Common myeloid progenitor, CD34-positive (primary cell): ENCODE data around the gene CBX4.

Source experiments
- CTCF ChIA-PET: fragments of 350-600 bp; sonication (Branson Sonifier 250); formaldehyde crosslinking; loops from one replicate; lab custom pipeline; 2021; ENCODE audit warnings: antibody characterized with exemption; lab: Charles Lee
- POLR2A ChIA-PET: fragments of 350-600 bp; sonication (Branson Sonifier 250); formaldehyde crosslinking; loops from one replicate; lab custom pipeline; 2021; ENCODE audit warnings: antibody characterized with exemption; lab: Charles Lee
- DNase-seq, 3 donors: peaks; one replicate each; pipeline versions ENCODE4 v3.0.0 to v3.0.0-alpha.2; 2013
- H3K27ac ChIP-seq, 2 experiments: 1 replicate in 1 of 2; 2 replicates in 1 of 2; pipeline ENCODE4 v1.7.0; 2013; ENCODE audit warnings: inconsistent platforms in 2 of 2, low read length in 2 of 2, mild to moderate bottlenecking in 2 of 2, low read depth in 1 of 2, moderate library complexity in 1 of 2; ENCODE audit not compliant: severe bottlenecking in 2 of 2, insufficient read depth in 1 of 2, poor library complexity in 1 of 2
- H3K27me3 ChIP-seq, 5 experiments: replicated peaks in 2 of 5; 1 replicate in 3 of 5; 2 replicates in 2 of 5; pipeline versions ENCODE4 v1.6.1 to v1.7.0; 2013; ENCODE audit warnings: low read length in 4 of 5, mild to moderate bottlenecking in 2 of 5, moderate library complexity in 2 of 5, inconsistent platforms in 1 of 5; ENCODE audit not compliant: insufficient read depth in 5 of 5, control insufficient read depth in 4 of 5
- H3K36me3 ChIP-seq, 4 experiments: 1 replicate in 2 of 4; 2 replicates in 2 of 4; pipeline versions ENCODE4 v1.6.1 to v1.7.0; 2013; ENCODE audit warnings: low read length in 3 of 4, control low read depth in 1 of 4, mild to moderate bottlenecking in 1 of 4; ENCODE audit not compliant: control insufficient read depth in 4 of 4, insufficient read depth in 4 of 4
- H3K4me1 ChIP-seq, 4 experiments: 1 replicate in 3 of 4; 2 replicates in 1 of 4; pipeline versions ENCODE4 v1.6.1 to v1.7.1; 2013; ENCODE audit warnings: low read length in 3 of 4, mild to moderate bottlenecking in 3 of 4, control low read depth in 1 of 4, inconsistent platforms in 1 of 4, moderate library complexity in 1 of 4; ENCODE audit not compliant: control insufficient read depth in 4 of 4, insufficient read depth in 4 of 4; ENCODE audit errors: control extremely low read depth in 1 of 4
- H3K4me3 ChIP-seq, 7 experiments: 1 replicate in 4 of 7; 2 replicates in 3 of 7; pipeline versions ENCODE4 v1.5.1 to v1.7.0; 2013; ENCODE audit warnings: mild to moderate bottlenecking in 7 of 7, low read length in 6 of 7, moderate library complexity in 6 of 7, inconsistent platforms in 2 of 7, low read depth in 2 of 7, control low read depth in 1 of 7; ENCODE audit not compliant: insufficient read depth in 4 of 7, control insufficient read depth in 1 of 7; ENCODE audit errors: extremely low read depth in 1 of 7
- H3K9me3 ChIP-seq, 5 experiments: 1 replicate in 4 of 5; 2 replicates in 1 of 5; pipeline versions ENCODE4 v1.6.1 to v1.7.1; 2013; ENCODE audit warnings: low read length in 4 of 5, mild to moderate bottlenecking in 2 of 5, inconsistent platforms in 1 of 5, low read depth in 1 of 5, moderate library complexity in 1 of 5; ENCODE audit not compliant: control insufficient read depth in 4 of 5, insufficient read depth in 2 of 5; ENCODE audit errors: control extremely low read depth in 1 of 5
- WGBS: methylation state at CpG from one replicate; pipeline ENCODE4 v1.1.5; 2013; ENCODE audit not compliant: insufficient coverage; 5-methylcytosine and 5-hydroxymethylcytosine counted together

CBX4 gene

DNA sequence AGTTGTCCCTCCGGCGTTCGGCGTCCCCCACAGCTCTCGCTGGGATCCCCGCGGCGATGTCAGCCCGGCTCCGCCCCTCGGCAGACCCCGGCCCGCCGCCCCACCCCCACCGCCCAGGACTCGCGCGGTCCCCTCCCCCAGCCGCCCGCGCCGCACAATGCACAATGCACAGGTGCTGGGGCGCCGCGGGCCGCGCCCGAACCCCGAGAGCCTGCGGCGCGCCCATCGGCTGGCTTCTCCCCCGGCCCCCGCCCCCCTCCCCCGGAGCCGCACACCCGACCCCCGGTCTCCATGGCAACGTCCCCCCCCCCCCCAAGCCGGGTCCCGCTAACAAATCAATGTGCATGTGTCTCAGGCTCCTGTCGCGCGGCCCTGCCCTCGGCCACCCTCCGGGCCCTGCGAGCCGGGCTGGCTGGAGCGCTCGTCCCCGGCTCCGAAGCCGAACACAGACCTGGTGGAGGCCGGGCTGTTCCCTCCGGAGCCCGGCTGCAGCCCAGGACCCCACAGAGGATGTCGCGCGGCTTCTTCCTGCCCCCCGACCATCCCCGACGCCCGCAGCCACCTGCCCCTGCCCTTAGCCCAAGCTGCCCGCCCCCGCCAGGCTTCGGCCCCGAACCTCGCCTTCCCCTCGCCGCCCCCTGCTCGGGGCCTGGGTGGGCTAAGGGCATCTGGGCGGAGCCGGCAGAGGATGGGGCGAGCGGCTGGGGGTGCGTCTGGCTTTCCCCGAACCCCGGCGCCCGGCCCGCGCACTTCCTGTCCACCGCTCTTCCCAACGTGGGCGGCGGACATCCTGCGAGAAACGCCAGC, 41.5 kb downstream of the CBX4 start:
- 0% methylated on average over 36 of the region's 89 CpGs for WGBS
- ChIA-PET CTCF (interaction anchor here (1.3 to 2.0 kb wide), 4 partner anchors 10 to 37 kb away, joined by 3 to 8 read pairs (median 6); no protein-coding TSS in a partner anchor), POLR2A (no interaction called here)
- Histone ChIP-seq H3K27me3 (peaks cover 0 to 64% (median 42%) of the 10 kb centered on the region in 5 experiments), H3K4me3 (peak overlapping the region; percentile 15 to 87 (median 47)), H3K36me3 (peaks cover 0 to 16% (median 12%) of the 10 kb centered on the region in 4 experiments), H3K9me3 (peaks cover 0 to 2% (median 0%) of the 10 kb centered on the region in 5 experiments), H3K4me1 (peaks cover 0 to 59% (median 56%) of the 10 kb centered on the region in 4 experiments), H3K27ac (no peak overlapping the region)
- DNase-seq = peak in 1 of 3 donors; percentile 40

DNA sequence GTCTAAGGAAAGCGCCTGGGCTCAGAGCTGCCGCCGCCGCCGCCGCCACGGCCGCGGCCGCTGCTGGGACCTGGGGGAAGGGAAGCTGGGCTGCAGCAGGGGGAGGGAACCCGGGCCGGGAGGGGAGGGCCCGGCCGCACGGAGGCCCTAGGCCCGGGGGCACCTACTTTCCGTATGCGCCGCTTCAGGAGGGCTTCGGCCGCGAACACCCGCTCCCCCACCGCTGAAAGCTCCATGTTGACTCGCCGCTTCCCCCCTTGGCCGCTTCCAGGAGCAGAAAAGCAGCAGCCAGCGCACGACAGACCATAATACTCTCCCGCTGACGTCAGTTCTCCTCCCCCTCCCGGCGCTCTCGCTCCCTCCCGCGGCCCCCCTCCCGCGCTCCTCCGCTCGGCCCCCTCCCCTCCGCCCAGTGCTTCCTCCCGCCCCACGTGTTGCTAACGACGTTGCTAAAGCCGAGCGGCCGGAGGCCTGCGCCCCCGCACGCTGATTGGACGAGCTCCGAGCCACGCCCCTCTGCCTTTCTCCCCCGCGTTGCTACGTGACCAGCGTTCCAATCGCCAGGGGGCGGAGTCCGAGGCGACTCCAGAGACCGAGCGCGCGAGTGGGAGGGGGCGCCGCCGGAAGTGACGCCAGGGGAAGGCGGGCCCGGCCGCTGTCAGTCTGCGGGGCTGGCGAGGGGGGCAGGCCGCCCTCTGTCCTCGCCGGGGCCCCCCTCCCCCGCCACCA, 42.3 kb downstream of the CBX4 start, which contains the start of gene CBX8:
TSS of gene CBX8 (minus strand) at position 315 of the 729 bp plus-strand sequence. CDS start at position 236, 79 bp downstream.
- ChIA-PET CTCF (interaction anchor here (0.6 to 1.4 kb wide), 6 partner anchors 11 to 127 kb away, joined by 3 to 7 read pairs (median 4); no protein-coding TSS in a partner anchor), POLR2A (no interaction called here)
- Histone ChIP-seq H3K36me3 (peaks cover 0 to 16% (median 12%) of the 10 kb centered on the region in 4 experiments), H3K4me1 (peaks cover 0 to 57% (median 54%) of the 10 kb centered on the region in 4 experiments), H3K4me3 (peak within 1 kb of the TSS; percentile 49 to 89 (median 79)), H3K27me3 (peaks cover 0 to 64% (median 41%) of the 10 kb centered on the region in 5 experiments), H3K27ac (peak within 1 kb of the TSS; percentile 54 to 82), H3K9me3 (peaks cover 0 to 2% (median 0%) of the 10 kb centered on the region in 5 experiments)
- peak; percentile 99 to 100 (median 100) for DNase-seq
- 0% methylated on average over 57 of the region's 79 CpGs for WGBS

DNA sequence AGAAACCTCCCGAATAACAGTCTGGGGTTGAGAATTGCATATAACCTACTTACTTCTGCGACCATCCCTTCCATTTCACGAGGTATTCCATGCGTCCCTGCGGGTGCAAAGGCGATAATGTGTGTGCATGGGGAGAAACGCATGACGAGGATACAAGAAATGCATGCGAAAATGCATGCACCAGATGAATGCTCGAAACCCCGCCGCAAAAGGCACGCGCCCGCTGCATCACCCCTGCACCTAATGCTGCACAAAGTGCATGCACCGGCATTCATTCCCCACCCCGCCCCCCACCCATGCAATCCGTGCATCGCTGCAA, 42.8 kb downstream of the CBX4 start:
- DNase-seq = peak in 2 of 3 donors; percentile 69 to 77
- H3K27ac ChIP-seq = peak overlapping the region; percentile 54 to 82
- H3K4me1 ChIP-seq = peaks cover 0 to 59% (median 55%) of the 10 kb centered on the region in 4 experiments
- H3K4me3 ChIP-seq = peak overlapping the region; percentile 49 to 89 (median 79)
- ChIA-PET POLR2A (no interaction called here), CTCF (interaction anchor here (0.6 to 1.3 kb wide), 6 partner anchors 12 to 128 kb away, joined by 3 to 7 read pairs (median 4); no protein-coding TSS in a partner anchor)
- H3K27me3 ChIP-seq = peaks cover 0 to 64% (median 38%) of the 10 kb centered on the region in 5 experiments
- peaks cover 0 to 16% (median 12%) of the 10 kb centered on the region in 4 experiments for H3K36me3 ChIP-seq
- no peaks in the 10 kb centered on the region for H3K9me3 ChIP-seq
- 0% methylated on average over 13 of the region's 19 CpGs for WGBS

DNA sequence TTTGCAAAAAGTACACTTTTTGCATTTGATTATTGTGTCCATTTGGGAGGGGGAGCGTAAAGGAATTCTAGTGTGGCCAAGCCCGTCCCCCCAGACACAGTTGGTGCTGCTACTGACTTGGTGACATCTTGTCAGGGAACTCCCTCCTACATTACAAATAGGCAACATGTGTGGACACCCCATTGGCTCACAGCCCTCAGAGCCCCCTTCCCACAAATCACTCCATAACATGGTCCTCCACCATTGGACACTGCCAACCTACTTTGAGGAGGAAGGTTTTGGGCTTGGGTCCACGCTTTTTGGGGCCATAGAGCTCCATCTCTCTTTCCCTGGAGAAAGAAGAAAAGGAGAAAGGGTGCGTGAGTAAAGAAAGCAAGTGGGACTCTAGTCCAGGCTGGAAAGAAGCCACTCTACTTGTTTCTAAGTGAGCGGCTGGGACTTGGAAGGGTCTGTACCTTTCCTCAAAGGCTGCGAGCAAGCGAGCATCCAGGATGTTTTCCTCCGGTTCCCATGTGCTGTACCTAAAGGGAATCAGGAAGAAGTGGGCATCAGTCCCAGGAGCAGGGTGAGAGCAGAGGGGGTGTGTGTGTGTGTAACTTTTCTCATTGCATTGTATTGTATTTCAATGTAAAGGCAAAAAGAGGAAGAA, 43.3 kb downstream of the CBX4 start:
- H3K27me3 ChIP-seq = peaks cover 0 to 64% (median 37%) of the 10 kb centered on the region in 5 experiments
- 75% methylated on average over 7 of the region's 8 CpGs for WGBS
- peaks cover 0 to 16% (median 12%) of the 10 kb centered on the region in 4 experiments for H3K36me3 ChIP-seq
- CTCF ChIA-PET = interaction anchor here (1.2 to 1.3 kb wide), 2 partner anchors 48 to 50 kb away, joined by 3 to 4 read pairs; no protein-coding TSS in a partner anchor
- H3K4me1 ChIP-seq = peaks cover 0 to 59% (median 55%) of the 10 kb centered on the region in 4 experiments
- POLR2A ChIA-PET = no interaction called here
- H3K4me3 ChIP-seq = peak overlapping the region; percentile 49 to 89 (median 79)
- DNase-seq = no peak
- H3K27ac ChIP-seq = no peak overlapping the region
- H3K9me3 ChIP-seq = no peaks in the 10 kb centered on the region

DNA sequence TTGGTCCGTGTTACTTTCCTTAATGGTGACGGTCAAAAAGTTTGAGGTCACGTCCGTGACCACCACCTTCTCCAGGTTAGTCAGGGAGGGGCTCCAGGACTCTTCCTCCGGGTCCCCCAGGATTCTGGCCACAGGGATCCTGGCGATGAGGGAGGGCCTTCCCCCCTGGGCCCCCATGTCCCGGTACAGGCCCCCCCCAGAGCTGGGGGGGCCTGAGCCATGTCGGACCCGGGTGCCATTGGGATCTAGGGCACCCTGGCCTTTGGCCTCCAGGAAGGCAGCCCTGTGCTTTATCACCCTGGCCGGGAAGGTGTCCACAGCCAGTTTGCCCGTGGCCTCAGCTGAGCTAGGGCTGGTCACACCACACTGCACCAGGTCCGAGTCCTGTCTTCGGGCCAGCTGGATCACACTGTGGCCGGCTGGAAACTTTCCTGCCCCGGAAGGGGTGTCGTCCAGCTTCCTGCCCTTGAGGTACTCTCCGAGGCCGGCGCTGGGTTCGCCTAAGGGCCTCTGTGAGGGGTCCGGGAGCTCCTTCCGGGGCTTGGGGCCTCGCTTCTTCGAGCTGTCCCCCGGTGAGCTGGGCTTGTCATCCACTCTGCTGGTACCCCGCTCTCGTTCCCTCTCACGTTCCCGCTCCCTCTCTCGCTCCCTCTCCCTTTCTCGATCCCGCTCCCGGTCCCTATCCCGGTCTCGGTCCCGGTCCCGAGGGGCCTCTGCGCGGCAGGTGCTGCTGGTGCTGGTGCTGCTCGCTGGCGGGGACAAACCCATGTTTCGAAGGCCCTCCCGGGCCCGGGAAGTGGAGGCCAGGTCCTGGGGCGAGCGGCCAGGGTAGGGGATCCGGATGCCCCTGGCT, 44.4 kb downstream of the CBX4 start:
- DNase-seq = no peak
- H3K4me3 ChIP-seq = no peak overlapping the region
- ChIA-PET POLR2A (interaction anchor here (0.6 kb wide), 1 partner anchor 262 kb away, joined by 3 read pairs; no protein-coding TSS in a partner anchor), CTCF (interaction anchor here (0.6 to 1.3 kb wide), 5 partner anchors 9 to 1484 kb away, joined by 3 to 6 read pairs (median 3); no protein-coding TSS in a partner anchor)
- H3K4me1 ChIP-seq = peaks cover 0 to 59% (median 49%) of the 10 kb centered on the region in 4 experiments
- H3K36me3 ChIP-seq = peaks cover 0 to 16% (median 12%) of the 10 kb centered on the region in 4 experiments
- H3K9me3 ChIP-seq = no peaks in the 10 kb centered on the region
- no peak overlapping the region for H3K27ac ChIP-seq
- WGBS = 96% methylated on average over 46 of the region's 47 CpGs
- peaks cover 0 to 64% (median 33%) of the 10 kb centered on the region in 5 experiments for H3K27me3 ChIP-seq

DNA sequence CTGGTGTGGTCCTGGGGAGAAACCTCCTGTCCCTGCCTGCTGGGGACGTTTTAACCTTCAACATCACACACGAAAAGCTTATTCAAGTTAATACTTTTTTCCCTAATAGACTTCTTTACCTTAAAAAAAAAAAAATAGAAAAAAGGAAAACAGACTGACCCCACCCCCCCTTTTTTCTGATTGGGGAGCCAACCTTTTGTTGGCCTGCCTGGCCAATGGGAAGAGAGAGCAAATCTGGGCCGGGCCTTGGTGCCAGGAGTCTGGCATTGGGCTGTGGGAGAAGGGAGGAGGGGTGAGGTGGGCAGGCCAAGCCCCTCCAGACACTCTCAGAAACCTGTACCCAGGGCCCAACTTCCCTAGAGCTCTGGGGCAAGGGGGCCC, 45.3 kb downstream of the CBX4 start:
- Histone ChIP-seq H3K36me3 (peaks cover 0 to 16% (median 12%) of the 10 kb centered on the region in 4 experiments), H3K27me3 (peaks cover 0 to 64% (median 32%) of the 10 kb centered on the region in 5 experiments), H3K27ac (no peak overlapping the region), H3K4me3 (no peak overlapping the region), H3K4me1 (peaks cover 0 to 60% (median 49%) of the 10 kb centered on the region in 4 experiments), H3K9me3 (no peaks in the 10 kb centered on the region)
- ChIA-PET POLR2A (no interaction called here), CTCF (interaction anchor here (0.6 to 1.4 kb wide), 4 partner anchors 10 to 123 kb away, joined by 3 to 6 read pairs (median 4); partner anchors contain the start of gene CBX4)
- WGBS = 80% methylated on average over 1 of the region's 3 CpGs
- DNase-seq = no peak
